A549 (cell line): ENCODE measurements around the gene MMP24OS.

Source experiments
- CTCF ChIP-seq: fragments of >200 bp; sonication (Bioruptor Twin); formaldehyde crosslinking; IDR thresholded peaks from 3 replicates; pipeline ENCODE4 v1.5.1; 2016
- EP300 ChIP-seq, 2 experiments: fragments of >200 bp; sonication (Bioruptor Twin); formaldehyde crosslinking; IDR thresholded peaks; 2 replicates in 1 of 2; 3 replicates in 1 of 2; pipeline ENCODE4 v1.6.1; 2016 to 2017
- HOXA7 ChIP-seq: fragments of 250-450 bp; sonication (Bioruptor Pico); IDR thresholded peaks from 2 replicates; pipeline ENCODE4 v1.5.0; 2020; ENCODE audit warnings: mild to moderate bottlenecking, moderate library complexity
- MYC ChIP-seq: IDR thresholded peaks from 2 replicates; pipeline ENCODE4 v1.6.1; 2012; ENCODE audit warnings: mild to moderate bottlenecking, inconsistent platforms, low read length, improper control_type of control experiment, borderline replicate concordance
- NR3C1 ChIP-seq: fragments of >200 bp; sonication (Bioruptor Twin); formaldehyde crosslinking; IDR thresholded peaks from 3 replicates; pipeline ENCODE4 v1.6.1; 2017
- POLR2A ChIP-seq: IDR thresholded peaks from 2 replicates; pipeline ENCODE4 v1.6.1; 2012; ENCODE audit warnings: mild to moderate bottlenecking, low read length
- ZNF302 ChIP-seq: fragments of 250-450 bp; sonication (Bioruptor Pico); IDR thresholded peaks from 2 replicates; pipeline ENCODE4 v1.9.0; 2021; ENCODE audit warnings: inconsistent platforms, mild to moderate bottlenecking, moderate library complexity

DNA sequence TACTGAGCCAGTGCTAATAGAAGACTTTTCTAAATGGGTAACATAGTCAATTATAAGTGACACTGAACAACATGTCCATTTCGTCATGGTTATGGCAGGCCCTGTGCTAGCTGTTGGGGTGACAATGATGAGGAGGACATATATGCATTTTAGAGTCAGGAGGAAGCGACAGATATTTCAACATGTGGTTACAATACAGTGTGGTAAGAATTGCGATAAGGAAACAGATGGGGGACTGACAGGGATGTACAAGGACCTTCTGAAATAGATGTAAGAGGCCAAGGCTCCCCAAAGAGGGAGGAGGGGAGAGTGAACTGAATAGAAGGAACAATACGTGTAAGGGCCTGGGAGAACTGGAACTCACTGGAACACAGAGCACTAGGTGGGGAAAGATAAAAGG, 39.8 kb downstream of the MMP24OS start:
- no peak for TF ChIP-seq POLR2A
- no peak for TF ChIP-seq HOXA7 (CRISPR knock-in tag)
- TF ChIP-seq CTCF: no peak
- no peak for TF ChIP-seq NR3C1
- TF ChIP-seq ZNF302: no peak
- TF ChIP-seq EP300 (IDR thresholded peaks at IDR 0.05): no peak
- TF ChIP-seq MYC: no peak
